Stimulated activated CD4-positive, alpha-beta T cell treated with anti-CD3 and anti-CD28 coated beads, Interleukin-1b, Interleukin-23, amount 100 ng/mL, for 48 hours (primary cell): ENCODE results near the gene COX7B.

ENCODE experiments used
- DNase-seq: peaks from one replicate; pipeline ENCODE4 v3.0.0-alpha.2; 2020

COX7B gene

DNA sequence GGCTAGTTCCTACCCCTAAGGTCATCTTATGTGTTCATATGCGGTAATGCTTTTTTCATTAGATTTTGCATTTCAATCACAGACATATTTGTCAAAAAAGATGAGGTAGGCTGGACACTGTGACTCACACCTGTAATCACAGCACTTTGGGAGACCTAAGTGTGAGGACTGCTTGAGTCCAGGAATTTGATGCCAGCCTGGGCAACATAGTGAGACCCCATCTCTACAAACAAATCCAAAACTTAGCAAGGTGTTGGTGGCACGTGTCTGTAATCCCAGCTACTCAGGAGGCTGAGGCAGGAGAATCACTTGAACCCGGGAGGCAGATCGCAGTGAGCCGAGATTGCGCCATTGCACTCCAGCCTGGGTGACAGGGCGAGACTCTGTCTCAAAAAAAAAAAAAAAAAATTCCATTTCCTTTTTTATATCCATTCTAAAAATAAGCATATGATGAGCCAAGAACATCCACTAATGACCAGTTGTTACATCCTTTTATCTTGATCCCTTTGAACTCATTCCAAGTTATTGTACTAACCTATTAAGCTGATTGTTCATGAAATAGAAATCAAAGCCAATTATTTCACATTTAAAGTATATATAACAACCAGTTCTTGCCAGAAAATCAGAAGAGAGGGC lies 46.8 kb downstream of the COX7B start:
- DNase-seq, result no peak

DNA sequence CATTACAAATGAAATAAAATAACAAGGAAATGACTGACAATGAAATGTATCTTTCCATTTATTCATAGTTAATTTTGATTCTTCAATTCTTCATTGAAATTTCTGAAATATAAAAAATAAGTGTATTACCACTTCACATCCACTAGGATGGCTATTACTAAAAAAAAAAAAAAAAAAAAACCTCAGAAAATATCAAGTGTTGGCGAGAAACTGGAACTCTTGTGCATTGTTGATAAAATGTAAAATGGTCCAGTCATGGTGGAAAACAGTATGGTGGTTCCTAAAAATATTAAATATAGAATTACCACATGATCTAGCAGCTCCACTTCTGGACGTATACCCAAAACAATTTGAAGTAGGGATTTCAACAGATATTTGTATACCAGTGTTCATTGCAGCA lies 47.3 kb downstream of the COX7B start:
- DNase-seq, result no peak

- no peak for DNase-seq
These were observed 50.6 kb downstream of the COX7B start for GRCh38 chrX:77949840-77950239.

GRCh38 chrX:77952173-77952572 lies 52.9 kb downstream of the COX7B start:
- no peak for DNase-seq

DNA sequence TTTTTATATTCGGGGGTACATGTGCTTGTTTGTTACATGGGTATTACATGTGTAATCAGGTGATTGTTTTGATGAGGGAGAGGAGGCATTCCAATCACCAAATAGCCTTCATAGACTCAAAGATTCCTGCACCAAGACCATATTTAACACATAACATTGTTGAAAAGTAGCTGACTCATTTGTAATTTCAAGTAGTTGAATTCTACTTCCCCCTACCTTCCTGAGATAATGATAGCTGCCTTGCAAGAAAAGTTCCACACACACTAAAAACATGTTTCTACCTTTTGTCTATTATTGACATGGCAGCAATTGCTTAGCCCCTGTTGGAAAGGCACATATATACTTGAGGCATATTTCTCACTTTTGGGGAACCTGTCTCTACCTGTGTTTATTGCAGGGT lies 54.0 kb downstream of the COX7B start:
- no peak for DNase-seq

DNA sequence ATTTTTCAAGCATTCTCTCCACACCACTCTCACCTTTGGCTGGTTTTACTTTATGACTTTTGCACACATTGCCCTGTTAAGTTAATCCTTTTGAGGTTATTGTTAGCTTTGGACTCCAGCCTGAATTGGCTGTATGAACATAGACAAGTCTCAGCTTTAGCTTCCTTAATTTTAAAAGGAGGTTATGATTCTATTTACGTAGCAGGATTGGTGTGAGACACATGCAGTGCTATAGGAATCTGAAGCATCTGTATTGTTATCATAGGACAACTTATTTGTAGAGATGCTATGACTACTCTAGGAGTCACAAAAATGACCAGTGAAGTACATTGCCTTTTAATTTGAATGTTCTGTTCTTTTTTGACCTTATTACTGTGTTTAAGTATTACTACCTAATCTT lies 54.4 kb downstream of the COX7B start:
- DNase-seq, result no peak
